RKO (cell line): Measurements from ENCODE around the gene CCDC24.

Experiments used
- DNase-seq: peaks from one replicate; pipeline ENCODE4 v3.0.0-alpha.2; 2016; ENCODE audit warnings: low spot score

The CCDC24 gene

GRCh38 chr1:44044071-44044801, 52.8 kb downstream of the CCDC24 start:
- DNase-seq = peak; percentile 55

GRCh38 chr1:44045064-44045463, 53.7 kb downstream of the CCDC24 start:
- DNase-seq = no peak
